HEK293 (cell line): ENCODE measurements around the gene SOHLH2.

Source experiments
- KLF16 ChIP-seq: fragments of 450-650 bp; formaldehyde crosslinking; IDR thresholded peaks from 2 replicates; pipeline ENCODE4 v1.5.1; 2017; ENCODE audit warnings: missing biosample characterization, missing genetic modification characterization
- REST ChIP-seq: fragments of 450-650 bp; formaldehyde crosslinking; IDR thresholded peaks from 2 replicates; pipeline ENCODE4 v1.5.1; 2016; ENCODE audit warnings: missing biosample characterization, missing genetic modification characterization
- TSHZ1 ChIP-seq: fragments of 450-650 bp; formaldehyde crosslinking; IDR thresholded peaks from 2 replicates; pipeline ENCODE4 v1.5.1; 2016; ENCODE audit warnings: missing biosample characterization, missing genetic modification characterization, borderline replicate concordance
- ZFP69B ChIP-seq: fragments of 450-650 bp; formaldehyde crosslinking; IDR thresholded peaks from 2 replicates; pipeline ENCODE4 v1.5.1; 2016; ENCODE audit warnings: missing biosample characterization, missing genetic modification characterization
- ZNF146 ChIP-seq: fragments of 450-650 bp; formaldehyde crosslinking; IDR thresholded peaks from 2 replicates; pipeline ENCODE4 v1.5.1; 2016; ENCODE audit warnings: missing biosample characterization, missing genetic modification characterization
- TF ChIP-seq, protein P1 (sequence below): fragments of 450-650 bp; formaldehyde crosslinking; IDR thresholded peaks from 2 replicates; pipeline ENCODE4 v1.5.1; 2016; ENCODE audit warnings: missing biosample characterization, missing genetic modification characterization

DNA sequence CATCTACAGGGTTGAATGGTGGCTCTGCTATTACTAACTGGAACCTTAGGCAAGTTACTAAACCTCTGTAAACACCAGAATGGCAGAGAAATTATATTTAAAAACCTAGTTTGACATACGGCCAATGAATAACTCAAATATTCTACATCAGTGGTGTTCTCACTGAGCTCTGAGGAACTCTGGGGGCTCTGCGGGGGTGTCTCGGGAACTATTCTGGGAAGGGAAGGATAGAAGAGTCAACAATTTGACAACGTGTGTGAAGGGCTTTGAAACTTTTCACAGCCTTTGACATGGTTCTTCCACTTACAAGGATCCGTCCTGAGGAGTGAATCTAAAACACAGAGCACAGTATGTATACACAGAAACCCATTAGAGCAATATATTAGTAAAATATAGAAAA lies 38.7 kb downstream of the SOHLH2 start:
- TF ChIP-seq KLF16 (tag by site-specific recombination) (no peak), ZFP69B (tag by site-specific recombination) (no peak), REST (tag by site-specific recombination) (no peak), TSHZ1 (tag by site-specific recombination) (no peak), ZNF146 (tag by site-specific recombination) (no peak)
- TF ChIP-seq, protein P1, sequence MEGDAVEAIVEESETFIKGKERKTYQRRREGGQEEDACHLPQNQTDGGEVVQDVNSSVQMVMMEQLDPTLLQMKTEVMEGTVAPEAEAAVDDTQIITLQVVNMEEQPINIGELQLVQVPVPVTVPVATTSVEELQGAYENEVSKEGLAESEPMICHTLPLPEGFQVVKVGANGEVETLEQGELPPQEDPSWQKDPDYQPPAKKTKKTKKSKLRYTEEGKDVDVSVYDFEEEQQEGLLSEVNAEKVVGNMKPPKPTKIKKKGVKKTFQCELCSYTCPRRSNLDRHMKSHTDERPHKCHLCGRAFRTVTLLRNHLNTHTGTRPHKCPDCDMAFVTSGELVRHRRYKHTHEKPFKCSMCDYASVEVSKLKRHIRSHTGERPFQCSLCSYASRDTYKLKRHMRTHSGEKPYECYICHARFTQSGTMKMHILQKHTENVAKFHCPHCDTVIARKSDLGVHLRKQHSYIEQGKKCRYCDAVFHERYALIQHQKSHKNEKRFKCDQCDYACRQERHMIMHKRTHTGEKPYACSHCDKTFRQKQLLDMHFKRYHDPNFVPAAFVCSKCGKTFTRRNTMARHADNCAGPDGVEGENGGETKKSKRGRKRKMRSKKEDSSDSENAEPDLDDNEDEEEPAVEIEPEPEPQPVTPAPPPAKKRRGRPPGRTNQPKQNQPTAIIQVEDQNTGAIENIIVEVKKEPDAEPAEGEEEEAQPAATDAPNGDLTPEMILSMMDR, result no peak
